Right hindlimb (tissue), 1 donor: Measurements from ENCODE around the gene L3MBTL1.
"Not testable (repeated sequence)": the region's sequence is repeated elsewhere in the genome, so short reads cannot be mapped to it uniquely, and the experiment has no call there.

ENCODE experiments used
- DNase-seq: peaks from one replicate; pipeline ENCODE4 v3.0.0-alpha.2; 2018

L3MBTL1 gene

DNA sequence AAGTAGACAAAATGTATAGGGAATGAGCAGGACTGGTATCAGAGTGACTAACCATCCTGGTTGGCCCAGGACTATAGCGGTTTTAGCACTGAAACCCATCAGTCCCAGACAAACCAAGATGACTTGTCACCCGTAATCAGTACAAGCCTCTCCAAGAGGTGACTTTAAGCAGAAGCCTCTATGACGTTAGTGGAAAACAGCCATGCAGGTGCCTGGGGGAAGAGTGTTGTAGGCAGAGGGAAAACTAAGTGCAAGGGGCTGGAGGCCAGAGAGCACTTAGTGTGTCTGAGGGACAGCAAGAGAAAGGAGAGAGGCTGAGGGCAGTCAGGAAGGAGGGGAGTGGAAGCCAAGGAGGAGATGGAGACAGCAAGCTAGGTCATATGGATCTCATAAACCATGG lies 53.5 kb downstream of the L3MBTL1 start:
- DNase-seq: no peak

DNA sequence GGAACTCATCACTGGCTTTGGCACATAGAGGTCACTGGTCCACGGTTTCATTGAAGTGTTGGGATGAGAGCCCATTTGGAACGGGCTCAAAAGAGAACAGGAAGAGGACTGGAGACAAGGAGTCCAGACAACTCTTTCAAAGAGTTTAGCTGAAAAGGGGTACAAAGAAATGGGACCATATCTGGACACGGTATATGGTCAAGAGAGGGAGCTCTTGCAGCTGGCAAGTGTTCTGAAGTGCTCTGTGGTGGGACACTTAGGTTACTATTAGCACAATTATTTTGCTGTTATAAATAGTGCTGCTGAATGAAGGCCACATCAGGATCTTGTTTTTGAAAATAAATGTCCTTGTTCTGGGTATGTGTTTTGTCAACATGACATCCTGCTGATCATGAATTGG lies 55.9 kb downstream of the L3MBTL1 start:
- DNase-seq: no peak

- no peak for DNase-seq
These were observed 56.5 kb downstream of the L3MBTL1 start for GRCh38 chr20:43563991-43564390.

GRCh38 chr20:43564455-43564854 lies 57.0 kb downstream of the L3MBTL1 start:
- no peak for DNase-seq

- DNase-seq: no peak
These were observed 57.7 kb downstream of the L3MBTL1 start for GRCh38 chr20:43564993-43565757.

GRCh38 chr20:43565758-43566104 lies 58.2 kb downstream of the L3MBTL1 start:
- DNase-seq: no peak

DNA sequence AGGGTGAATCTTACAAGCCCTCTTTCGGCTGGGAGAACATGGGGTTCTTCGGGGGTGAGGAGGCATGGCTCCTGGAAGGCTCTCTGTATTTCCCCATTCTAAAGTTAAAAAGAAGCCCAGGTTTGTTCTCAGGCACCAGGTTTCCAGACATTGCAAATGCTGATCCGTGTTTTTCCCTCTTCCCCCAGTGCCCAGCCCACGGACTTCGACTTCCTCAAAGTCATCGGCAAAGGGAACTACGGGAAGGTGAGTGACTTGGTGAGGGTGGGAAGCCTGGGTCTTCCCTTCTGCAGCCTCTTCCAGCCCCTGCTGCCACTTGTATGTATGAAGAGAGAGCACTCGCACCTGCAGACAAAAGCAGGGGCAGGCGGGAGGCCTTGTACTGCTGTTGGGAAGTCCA lies 60.0 kb downstream of the L3MBTL1 start:
- DNase-seq: no peak

DNA sequence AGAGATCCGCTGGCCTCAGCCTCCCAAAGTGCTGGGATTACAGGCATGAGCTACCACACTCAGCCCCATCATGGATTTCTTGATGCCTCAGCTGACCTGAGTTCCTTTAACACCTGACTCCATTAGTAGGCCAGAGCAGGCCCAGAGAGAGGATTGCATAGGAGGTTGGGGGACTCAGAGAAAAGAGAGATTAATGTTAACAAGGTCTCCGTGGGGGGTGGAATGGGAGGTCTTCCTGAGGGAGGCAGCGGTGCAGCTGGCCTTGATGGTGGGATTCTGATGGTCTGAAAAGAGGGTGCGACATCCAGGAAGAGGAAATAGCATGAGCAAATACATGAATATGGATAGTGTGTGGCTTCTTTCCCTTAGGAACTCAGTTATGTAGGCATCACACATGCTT lies 61.2 kb downstream of the L3MBTL1 start:
- no peak for DNase-seq

GRCh38 chr20:43569282-43569681 lies 61.8 kb downstream of the L3MBTL1 start:
- no peak for DNase-seq

DNA sequence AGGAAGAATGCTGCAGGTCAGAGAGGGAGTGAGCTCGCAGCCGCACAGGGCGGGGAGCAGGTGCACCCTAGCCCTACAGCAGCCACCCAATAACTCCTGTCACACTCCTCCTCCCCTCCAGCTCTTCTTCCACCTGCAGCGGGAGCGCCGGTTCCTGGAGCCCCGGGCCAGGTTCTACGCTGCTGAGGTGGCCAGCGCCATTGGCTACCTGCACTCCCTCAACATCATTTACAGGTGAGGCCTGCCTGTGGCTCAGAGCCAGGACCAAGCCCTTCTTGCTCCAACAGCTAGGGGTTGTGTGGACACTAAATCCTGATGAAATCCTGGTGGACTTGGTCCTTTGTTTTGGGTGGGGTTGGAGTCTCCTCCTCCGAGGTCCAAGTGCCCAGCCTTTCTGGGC lies 63.0 kb downstream of the L3MBTL1 start:
- DNase-seq: no peak

DNA sequence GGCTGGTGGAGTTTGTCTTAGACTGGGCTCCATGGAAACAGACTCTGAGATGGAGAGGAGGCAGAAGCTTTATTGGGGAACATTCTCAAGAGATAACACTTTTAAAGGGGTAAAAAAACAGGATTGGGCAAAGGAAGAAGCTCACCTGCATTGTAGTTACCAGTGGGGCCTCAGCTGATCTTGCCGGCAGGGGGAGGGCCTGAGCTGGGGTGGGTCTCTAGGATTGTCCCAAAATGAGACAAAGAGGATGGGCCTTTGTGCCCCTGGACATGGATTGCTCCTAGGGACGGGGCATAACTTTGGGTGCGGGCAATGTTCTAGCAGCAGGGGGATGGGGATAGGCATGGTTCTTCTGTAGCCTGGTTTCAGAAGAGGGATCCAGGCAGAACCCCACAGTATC lies 63.8 kb downstream of the L3MBTL1 start:
- no peak for DNase-seq

DNA sequence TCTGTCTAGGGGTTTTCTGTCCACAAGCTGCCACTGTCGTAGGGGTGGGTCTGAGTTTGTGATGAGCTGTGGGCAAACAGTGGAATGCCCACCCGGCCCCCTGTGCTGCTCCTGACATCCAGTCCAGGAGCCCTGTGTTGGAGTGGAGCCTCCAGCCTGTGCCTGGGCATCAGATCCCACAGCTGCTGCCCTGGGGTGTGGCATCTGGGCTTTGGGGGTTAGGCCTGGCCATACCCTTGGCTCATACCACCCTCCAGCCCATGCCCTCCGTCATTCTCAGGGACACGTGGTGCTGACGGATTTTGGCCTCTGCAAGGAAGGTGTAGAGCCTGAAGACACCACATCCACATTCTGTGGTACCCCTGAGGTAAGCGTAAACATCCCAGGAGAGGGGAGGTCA lies 64.3 kb downstream of the L3MBTL1 start:
- DNase-seq: no peak

- no peak for DNase-seq
These were observed 65.4 kb downstream of the L3MBTL1 start for GRCh38 chr20:43572891-43573290.

DNA sequence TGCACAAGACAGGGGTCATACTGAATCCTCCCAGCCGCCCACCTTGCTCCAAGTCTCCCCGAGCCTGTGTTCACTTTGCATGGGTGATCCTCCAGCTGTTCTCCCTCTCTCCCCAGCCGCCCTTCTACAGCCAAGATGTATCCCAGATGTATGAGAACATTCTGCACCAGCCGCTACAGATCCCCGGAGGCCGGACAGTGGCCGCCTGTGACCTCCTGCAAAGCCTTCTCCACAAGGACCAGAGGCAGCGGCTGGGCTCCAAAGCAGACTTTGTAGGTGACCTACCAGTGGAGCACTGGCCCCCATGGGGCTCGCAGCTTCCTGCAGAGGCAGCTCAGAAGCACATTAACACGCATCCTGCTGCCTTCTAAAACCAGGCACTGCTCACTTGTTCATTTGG lies 68.6 kb downstream of the L3MBTL1 start:
- no peak for DNase-seq

GRCh38 chr20:43579861-43580793 lies 72.6 kb downstream of the L3MBTL1 start:
- no peak for DNase-seq

- DNase-seq: no peak
These were observed 75.8 kb downstream of the L3MBTL1 start for GRCh38 chr20:43583133-43583864.

- peak; percentile 52 for DNase-seq
These were observed 76.5 kb downstream of the L3MBTL1 start for GRCh38 chr20:43583982-43584432.

DNA sequence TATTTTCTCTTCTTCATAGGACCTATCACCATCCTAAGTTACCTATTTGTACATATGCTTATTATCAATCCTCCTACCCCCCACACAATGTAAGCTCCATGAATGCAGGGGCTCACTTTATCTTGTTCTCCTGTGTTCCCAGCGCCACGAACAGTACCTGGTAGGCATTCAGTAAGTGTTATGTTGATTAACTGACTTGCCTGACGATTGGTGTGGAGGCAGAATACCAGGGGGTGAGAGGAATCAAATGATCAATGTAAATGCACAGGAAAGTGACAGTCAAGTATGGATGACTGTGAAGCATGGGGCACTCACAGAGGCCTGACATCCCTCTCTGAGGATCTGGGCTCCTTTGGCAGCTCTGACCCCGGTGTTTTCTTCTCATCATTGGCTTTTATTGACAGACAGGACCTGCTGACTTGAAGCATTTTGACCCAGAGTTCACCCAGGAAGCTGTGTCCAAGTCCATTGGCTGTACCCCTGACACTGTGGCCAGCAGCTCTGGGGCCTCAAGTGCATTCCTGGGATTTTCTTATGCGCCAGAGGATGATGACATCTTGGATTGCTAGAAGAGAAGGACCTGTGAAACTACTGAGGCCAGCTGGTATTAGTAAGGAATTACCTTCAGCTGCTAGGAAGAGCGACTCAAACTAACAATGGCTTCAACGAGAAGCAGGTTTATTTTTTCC lies 77.1 kb downstream of the L3MBTL1 start:
- DNase-seq: no peak

- DNase-seq: no peak
These were observed 79.1 kb downstream of the L3MBTL1 start for GRCh38 chr20:43586641-43587040.

DNA sequence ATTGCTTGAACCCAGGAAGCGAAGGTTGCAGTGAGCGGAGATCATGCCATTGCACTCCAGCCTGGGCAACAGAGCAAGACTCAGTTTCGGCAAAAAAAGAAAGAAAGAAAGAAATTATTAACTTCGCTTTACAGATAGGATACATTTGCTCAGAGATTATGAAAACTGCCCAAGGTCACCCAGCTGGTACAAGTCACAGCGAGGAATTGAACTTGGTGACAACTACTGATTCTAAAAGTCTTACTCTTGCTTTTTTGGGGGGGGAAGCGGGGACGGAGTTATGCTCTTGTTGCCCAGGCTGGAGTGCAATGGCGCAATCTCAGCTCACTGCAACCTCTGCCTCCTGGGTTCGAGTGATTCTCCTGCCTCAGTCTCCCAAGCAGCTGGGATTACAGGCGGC lies 81.0 kb downstream of the L3MBTL1 start:
- not testable (repeated sequence) for DNase-seq

- DNase-seq: no peak
These were observed 82.5 kb downstream of the L3MBTL1 start for GRCh38 chr20:43590036-43590391.

DNA sequence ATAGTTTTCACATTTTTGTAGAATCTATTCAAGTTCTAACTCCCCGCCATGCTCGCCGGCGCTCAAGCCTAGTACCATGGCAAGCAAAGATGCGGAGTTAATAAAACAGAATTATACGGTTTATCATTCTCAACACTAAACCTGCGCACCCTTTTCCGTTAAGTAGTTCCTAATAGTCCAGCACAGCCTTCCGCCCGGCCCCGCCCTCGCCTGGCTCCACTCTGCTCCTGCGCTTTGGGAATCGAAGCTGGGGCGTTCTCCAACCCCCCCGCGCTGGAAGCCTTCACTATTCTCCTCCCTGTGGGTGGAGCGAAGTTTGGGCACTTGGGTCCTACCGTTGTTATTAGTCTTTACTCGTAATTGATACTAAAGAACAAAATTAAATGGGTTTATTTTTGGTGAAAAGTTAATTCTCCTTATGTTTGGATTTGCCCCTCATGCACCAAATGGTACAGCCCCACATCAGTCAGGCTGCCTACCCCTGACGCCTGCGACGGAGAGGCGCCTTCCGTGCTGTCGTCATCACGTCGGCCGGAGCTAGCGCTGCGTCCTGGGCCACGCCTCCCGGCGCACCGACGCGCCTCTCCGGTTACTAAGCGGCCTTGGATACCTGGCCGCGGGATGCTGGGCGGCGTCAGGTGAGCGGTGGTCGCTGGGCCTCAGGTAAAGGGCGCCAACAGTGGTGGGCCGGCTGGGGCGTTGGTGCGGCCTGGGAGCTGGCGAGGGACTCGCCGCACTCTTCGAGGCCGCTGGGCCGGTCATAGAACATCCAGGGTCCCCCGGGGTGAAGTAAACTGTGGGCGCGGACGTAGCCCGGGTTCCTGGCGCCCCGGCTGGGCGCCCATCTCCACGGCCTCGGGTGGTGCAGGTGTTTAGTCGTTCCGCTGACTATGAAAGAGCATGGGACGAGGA lies 83.2 kb downstream of the L3MBTL1 start, which contains the start of gene IFT52:
IFT52 (plus strand) TSS at position 546 of the 912 bp plus-strand sequence. CDS start 3,762 bp downstream, outside the sequence.
- DNase-seq: peak; percentile 95
